Activated naive CD8-positive, alpha-beta T cell (primary cell): ENCODE results near the gene SCYGR1.
"Not testable (repeated sequence)": the region's sequence is repeated elsewhere in the genome, so short reads cannot be mapped to it uniquely, and the experiment has no call there.

Source experiments
- H3K27ac Mint-ChIP-seq: one replicate; pipeline ENCODE4 v1.8.0; 2021; ENCODE audit warnings: mixed read lengths
- H3K27me3 Mint-ChIP-seq: one replicate; pipeline ENCODE4 v1.8.0; 2021; ENCODE audit warnings: mixed read lengths
- H3K36me3 Mint-ChIP-seq: one replicate; pipeline ENCODE4 v1.8.0; 2021; ENCODE audit warnings: mixed read lengths
- H3K4me1 Mint-ChIP-seq: one replicate; pipeline ENCODE4 v1.8.0; 2021; ENCODE audit warnings: low read depth, mixed read lengths
- H3K4me3 Mint-ChIP-seq: one replicate; pipeline ENCODE4 v1.8.0; 2021; ENCODE audit warnings: mild to moderate bottlenecking, mixed read lengths
- H3K9me3 Mint-ChIP-seq: one replicate; pipeline ENCODE4 v1.8.0; 2021; ENCODE audit warnings: low read depth, mixed read lengths

The SCYGR1 gene

DNA sequence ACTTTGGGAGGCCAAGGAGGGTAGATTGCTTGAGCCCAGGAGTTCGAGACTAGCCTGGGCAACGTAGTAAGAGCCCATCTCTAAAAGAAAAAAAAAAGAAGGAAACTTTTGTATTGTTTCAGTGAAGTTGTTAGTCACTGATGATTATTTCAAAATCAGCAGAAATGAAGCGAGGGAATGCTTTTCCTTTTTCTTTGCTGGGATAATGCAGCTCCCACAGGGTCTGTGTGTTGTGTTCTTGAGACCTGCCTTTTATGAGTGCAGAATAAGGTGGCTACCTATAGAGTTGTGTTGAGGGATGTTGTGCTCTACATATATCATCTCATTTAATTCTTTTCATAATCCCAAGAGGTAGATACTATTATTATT is 20.3 kb downstream of the SCYGR1 start:
- Mint-ChIP-seq H3K27me3 (no peaks in the 10 kb centered on the region), H3K36me3 (no peaks in the 10 kb centered on the region), H3K27ac (no peak overlapping the region), H3K4me1 (peaks cover 4% of the 10 kb centered on the region), H3K9me3 (no peaks in the 10 kb centered on the region), H3K4me3 (no peak overlapping the region)

DNA sequence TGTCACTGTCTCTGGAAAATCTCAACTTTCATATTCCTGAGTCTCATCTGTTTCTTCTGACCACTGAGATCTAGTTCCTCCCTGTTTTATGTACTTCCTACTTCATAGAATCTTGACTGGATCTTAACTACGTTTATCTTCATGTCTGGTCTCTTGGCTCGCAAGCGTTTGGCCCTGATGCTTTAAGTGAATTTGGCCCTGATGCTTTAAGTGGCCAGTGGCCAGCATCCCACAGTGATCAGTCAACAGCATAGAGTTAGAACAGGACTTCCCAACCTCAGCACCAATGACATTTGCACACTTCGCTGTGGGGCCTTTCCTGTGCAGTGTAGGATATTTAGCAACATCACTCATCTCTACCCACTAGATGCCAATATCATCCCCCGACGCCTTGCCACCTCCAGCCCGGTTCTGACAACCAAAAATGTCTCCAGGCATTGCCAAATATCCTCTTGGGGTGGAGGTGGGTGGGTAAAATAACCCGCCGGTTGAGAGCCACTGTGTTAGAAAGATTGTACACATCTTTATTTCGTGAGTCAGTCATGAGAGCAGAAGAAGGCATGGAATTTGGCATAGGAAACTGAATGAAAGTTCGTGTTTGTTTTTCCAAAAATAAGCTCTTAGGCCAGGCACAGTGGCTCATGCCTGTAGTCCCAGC is 20.9 kb downstream of the SCYGR1 start:
- Mint-ChIP-seq H3K9me3 (no peaks in the 10 kb centered on the region), H3K36me3 (no peaks in the 10 kb centered on the region), H3K4me1 (peaks cover 4% of the 10 kb centered on the region), H3K27me3 (no peaks in the 10 kb centered on the region), H3K27ac (no peak overlapping the region), H3K4me3 (no peak overlapping the region)

DNA sequence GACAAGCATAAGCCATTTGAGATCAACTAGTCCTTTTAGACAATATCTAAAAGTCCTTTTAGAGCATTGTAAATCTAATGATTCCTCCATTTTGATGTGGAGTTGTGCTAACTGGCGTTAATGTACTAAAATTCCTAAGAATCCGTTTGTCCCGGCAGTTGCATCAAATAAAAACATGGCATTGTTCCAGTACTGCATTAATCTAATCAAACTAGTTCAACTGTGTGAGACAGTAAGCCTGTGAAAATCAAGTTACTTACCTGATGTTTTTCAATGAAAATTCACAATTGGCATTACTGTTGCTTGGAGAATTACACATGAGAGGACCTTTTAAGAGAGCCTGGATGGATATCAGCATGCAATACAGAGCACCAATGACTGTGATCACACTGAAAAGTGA is 21.9 kb downstream of the SCYGR1 start:
- Mint-ChIP-seq H3K27ac (no peak overlapping the region), H3K27me3 (no peaks in the 10 kb centered on the region), H3K4me1 (peaks cover 3% of the 10 kb centered on the region), H3K4me3 (no peak overlapping the region), H3K9me3 (no peaks in the 10 kb centered on the region), H3K36me3 (no peaks in the 10 kb centered on the region)

DNA sequence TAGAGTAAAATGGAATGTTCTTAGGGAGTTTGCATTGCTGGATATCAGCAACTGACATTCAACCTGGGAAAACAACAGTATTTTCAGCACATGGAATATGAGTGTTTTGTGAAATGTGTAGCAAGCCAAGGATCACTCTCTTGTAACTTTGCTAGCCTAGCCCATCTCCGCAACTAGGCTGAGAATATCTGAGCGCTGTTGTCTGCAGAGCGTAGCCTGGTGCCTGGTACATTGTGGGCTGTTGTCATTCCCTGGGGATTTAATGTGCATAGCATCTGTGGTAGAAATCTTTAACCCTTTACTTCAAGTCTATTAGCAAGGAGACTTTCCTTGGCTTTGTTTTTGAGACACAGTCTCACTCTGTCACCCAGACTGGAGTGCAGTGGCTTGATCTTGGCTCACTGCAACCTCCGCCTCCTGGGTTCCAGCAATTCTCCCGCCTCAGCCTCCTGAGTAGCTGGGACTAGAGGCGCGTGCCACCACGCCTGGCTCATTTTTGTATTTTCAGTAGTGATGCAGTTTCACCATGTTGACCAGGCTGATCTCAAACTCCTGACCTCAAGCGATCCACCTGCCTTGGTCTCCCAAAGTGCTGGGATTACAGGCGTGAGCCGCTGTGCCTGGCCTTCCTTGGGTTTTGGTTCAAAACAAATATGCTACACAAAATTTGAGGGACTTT is 23.0 kb downstream of the SCYGR1 start:
- H3K36me3 Mint-ChIP-seq, H3K4me3 Mint-ChIP-seq, H3K9me3 Mint-ChIP-seq, H3K27me3 Mint-ChIP-seq, H3K27ac Mint-ChIP-seq, H3K4me1 Mint-ChIP-seq: not testable (repeated sequence)

DNA sequence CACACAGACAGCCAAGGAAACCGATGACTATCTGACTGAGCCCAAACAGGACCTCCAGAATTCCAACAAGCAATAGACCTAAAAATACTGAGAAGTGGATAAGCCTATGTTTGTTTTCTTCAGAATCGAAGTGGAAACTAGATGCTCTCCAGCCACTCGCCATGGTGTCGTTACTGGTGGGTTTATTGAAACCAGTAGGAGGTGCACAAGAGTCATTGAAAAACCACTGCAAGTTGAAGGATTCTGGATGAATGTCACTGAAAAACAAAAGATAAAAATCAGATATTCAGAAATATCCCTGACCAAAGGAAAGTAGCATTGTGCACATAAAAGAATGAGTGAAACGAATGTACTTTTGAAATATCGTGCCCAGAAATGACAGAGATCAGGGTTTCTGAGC is 24.0 kb downstream of the SCYGR1 start:
- Mint-ChIP-seq H3K9me3 (no peaks in the 10 kb centered on the region), H3K4me3 (no peak overlapping the region), H3K27ac (no peak overlapping the region), H3K27me3 (no peaks in the 10 kb centered on the region), H3K4me1 (peaks cover 2% of the 10 kb centered on the region), H3K36me3 (no peaks in the 10 kb centered on the region)

DNA sequence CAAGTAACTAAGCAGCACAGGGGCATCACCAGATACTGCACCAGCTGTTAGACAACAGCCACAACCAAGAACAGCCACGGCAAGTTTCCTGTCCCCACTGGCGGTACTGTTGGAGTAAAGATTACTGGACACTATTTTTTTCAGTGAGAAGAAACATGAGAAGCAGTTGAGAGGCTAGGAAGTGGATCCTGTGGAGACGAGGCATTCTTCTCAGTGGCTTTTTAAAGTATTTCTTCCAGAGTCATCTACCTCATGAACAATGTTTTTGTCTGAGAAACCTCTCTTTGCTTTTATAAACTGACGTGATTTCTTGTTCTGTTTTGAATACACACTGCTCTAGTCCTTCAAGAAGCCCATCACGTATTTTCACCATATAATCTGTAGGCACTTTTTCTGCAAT is 27.4 kb downstream of the SCYGR1 start:
- Mint-ChIP-seq H3K36me3 (no peaks in the 10 kb centered on the region), H3K4me3 (no peak overlapping the region), H3K4me1 (peaks cover 2% of the 10 kb centered on the region), H3K9me3 (no peaks in the 10 kb centered on the region), H3K27me3 (no peaks in the 10 kb centered on the region), H3K27ac (no peak overlapping the region)

DNA sequence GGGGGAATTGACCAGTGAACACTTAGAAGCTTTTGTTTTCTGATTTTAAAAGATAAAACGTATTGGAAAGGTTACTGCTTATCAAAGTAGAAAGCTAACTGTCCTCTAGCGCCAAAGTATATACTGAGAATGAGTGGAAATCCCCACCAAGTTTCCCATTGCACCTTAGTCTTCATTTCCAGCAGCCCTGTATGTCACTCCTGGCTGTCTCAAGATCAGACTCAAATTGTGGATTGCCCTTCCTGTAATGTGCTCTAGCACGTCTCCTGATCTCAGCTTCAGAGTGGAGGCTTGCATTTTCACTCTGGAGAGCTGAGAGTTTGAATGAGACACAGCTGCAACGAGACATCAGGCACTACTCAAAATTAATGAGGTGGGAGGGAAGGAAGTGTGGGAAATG is 36.1 kb downstream of the SCYGR1 start:
- Mint-ChIP-seq H3K4me1 (peaks cover 9% of the 10 kb centered on the region), H3K27me3 (no peaks in the 10 kb centered on the region), H3K4me3 (no peak overlapping the region), H3K9me3 (no peaks in the 10 kb centered on the region), H3K36me3 (no peaks in the 10 kb centered on the region), H3K27ac (peak overlapping the region; percentile 71)

DNA sequence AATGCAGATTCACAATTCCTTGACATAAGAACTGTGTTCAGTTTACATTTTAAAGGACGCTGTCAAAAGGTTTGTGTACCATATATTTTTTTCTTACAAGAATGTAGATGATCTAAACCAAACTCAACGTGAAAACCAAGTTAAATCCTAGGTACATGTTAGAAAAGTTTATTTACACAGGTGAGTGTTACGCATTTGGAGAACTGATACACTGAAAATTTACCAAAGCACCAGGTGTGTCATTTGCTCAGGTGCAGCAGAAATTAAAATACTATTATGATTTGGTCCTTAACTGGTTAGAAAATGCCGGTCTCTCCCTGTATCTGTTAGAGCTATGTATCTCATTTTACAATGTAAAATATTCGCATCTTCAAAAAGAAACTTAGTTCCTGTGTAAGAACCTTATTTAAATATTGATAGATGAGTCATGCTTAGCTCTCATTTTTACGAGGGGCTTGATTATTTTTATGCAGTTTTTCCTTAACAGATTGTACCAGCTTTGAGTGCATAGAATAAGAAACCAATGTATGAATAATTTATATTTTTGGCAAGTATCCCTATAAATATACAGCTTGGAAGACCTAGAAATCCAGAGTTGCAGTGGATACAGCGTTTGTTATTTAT is 37.6 kb downstream of the SCYGR1 start:
- Mint-ChIP-seq H3K27ac (no peak overlapping the region), H3K27me3 (no peaks in the 10 kb centered on the region), H3K36me3 (no peaks in the 10 kb centered on the region), H3K4me3 (no peak overlapping the region), H3K9me3 (no peaks in the 10 kb centered on the region), H3K4me1 (peaks cover 9% of the 10 kb centered on the region)

DNA sequence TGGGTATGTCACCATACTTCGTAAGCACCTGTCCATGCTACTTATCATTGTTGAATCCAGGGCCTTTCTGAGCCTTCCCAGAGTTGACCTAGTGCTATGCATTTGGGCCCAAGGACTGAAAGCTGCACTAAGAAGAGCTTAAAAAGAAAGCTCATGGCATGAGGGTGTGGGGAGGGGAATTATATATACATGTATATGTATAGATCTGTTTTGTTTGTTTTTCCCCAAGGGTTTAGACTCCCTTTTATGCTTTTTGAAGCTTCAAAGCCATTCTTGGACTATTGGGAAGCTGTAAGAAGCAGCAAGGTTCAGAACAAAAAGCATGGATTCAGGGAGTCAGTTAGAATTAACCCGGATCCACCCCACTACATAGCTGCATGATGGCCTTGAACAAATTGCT is 39.4 kb downstream of the SCYGR1 start:
- H3K4me3 Mint-ChIP-seq = no peak overlapping the region
- H3K27ac Mint-ChIP-seq = no peak overlapping the region
- H3K36me3 Mint-ChIP-seq = no peaks in the 10 kb centered on the region
- no peaks in the 10 kb centered on the region for H3K27me3 Mint-ChIP-seq
- peaks cover 9% of the 10 kb centered on the region for H3K4me1 Mint-ChIP-seq
- no peaks in the 10 kb centered on the region for H3K9me3 Mint-ChIP-seq

DNA sequence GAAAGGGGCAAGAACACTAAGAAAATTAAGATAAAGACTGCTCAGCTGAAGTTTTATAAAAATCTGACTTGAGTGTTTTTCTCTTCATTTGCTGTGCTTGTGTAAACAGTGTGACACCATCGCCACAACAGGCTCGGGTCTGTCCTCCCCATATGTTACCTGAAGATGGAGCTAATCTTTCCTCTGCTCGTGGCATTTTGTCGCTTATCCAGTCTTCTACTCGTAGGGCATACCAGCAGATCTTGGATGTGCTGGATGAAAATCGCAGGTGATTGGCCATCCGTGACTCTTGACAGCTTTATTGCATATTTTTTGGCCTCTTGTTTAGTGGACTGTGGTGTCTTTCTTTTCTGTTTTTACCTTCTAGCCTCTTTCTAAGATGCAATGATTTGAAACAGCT is 40.6 kb downstream of the SCYGR1 start:
- H3K27ac Mint-ChIP-seq = no peak overlapping the region
- H3K4me1 Mint-ChIP-seq = peaks cover 7% of the 10 kb centered on the region
- H3K27me3 Mint-ChIP-seq = no peaks in the 10 kb centered on the region
- H3K9me3 Mint-ChIP-seq = no peaks in the 10 kb centered on the region
- no peak overlapping the region for H3K4me3 Mint-ChIP-seq
- peaks cover 5% of the 10 kb centered on the region for H3K36me3 Mint-ChIP-seq

DNA sequence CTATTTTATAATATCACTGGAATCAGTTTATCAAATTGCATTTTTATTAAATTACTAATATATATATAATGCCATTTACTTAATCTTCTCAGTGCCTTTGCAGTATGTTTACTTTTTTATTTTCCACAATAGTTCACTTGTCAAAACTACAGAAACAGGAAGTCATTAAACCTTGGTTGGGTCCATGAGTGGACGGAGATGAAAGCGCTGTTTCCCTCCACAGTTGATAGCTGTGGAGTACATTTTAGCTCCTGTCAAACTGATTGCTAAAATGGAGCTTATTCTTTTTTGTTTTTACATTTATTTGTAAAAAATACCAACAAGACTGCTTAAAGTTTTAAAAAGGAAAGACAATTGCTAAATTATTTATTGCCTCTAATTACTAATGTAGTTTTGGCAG is 43.5 kb downstream of the SCYGR1 start:
- H3K27me3 Mint-ChIP-seq = no peaks in the 10 kb centered on the region
- no peak overlapping the region for H3K4me3 Mint-ChIP-seq
- no peak overlapping the region for H3K27ac Mint-ChIP-seq
- H3K4me1 Mint-ChIP-seq = no peaks in the 10 kb centered on the region
- no peaks in the 10 kb centered on the region for H3K9me3 Mint-ChIP-seq
- peaks cover 8% of the 10 kb centered on the region for H3K36me3 Mint-ChIP-seq

DNA sequence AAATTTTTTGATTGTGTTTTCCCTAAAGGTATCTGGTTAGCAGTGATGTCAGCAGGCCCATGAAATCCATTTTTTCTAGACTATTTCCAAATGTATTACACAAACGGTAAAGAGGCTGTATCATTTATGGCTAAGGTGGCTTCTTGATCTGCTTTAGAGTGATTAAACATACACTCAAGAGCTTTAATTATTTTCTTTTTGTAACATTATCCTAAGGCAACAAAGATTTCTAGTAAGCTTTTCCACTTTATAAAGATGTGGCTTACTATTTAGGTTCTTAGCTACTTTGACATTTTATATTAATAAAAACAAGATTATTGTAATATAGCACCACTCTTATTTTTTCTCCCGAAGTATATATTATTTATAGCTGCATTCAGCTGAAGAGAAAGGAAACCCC is 46.2 kb downstream of the SCYGR1 start:
- H3K9me3 Mint-ChIP-seq = no peaks in the 10 kb centered on the region
- no peak overlapping the region for H3K27ac Mint-ChIP-seq
- H3K4me3 Mint-ChIP-seq = no peak overlapping the region
- H3K36me3 Mint-ChIP-seq = peaks cover 16% of the 10 kb centered on the region
- no peaks in the 10 kb centered on the region for H3K4me1 Mint-ChIP-seq
- no peaks in the 10 kb centered on the region for H3K27me3 Mint-ChIP-seq

DNA sequence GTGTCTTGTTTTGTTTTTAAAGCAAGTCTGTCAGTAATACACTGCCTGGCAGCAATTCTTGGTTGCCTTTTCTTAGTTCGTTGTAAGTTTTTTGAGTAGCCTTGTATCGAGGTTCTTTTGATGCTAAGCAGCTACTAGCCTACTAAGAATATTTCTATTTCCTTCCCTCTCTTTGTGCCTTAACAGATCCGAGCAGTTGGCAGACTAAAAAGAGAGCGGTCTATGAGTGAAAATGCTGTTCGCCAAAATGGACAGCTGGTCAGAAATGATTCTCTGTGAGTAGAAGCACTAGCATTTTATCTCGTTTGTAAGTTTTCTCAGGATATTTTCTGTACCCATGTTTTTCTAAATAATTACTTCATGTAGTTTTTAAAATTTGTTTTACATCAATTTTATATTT is 47.6 kb downstream of the SCYGR1 start:
- Mint-ChIP-seq H3K36me3 (peaks cover 28% of the 10 kb centered on the region), H3K27ac (no peak overlapping the region), H3K4me1 (no peaks in the 10 kb centered on the region), H3K9me3 (no peaks in the 10 kb centered on the region), H3K27me3 (no peaks in the 10 kb centered on the region), H3K4me3 (no peak overlapping the region)

DNA sequence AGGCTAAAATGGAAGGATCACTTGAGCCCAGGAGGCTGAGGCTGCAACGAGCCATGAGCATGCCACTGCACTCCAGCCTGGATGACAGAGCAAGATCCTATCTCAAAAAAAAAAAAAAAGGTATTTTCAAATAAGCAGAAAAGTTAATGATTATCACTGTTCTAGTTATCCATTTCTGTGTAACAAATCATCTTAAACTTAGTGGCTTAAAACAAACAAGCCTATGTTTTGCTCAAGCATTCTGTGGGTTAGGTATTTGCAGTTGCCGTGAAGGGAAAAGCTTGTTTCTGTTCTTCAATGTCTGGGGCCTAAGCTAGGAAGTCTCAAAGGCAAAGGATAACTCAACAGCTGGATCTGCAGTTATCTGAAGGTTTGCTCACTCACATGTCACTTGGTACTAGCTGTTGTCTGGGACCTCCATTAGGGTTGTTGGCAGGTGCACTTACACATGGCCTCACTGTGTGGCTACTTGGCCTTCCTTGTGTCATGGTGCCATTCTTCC is 48.6 kb downstream of the SCYGR1 start:
- H3K4me1 Mint-ChIP-seq = no peaks in the 10 kb centered on the region
- H3K27ac Mint-ChIP-seq = no peak overlapping the region
- no peak overlapping the region for H3K4me3 Mint-ChIP-seq
- H3K36me3 Mint-ChIP-seq = peaks cover 33% of the 10 kb centered on the region
- H3K9me3 Mint-ChIP-seq = no peaks in the 10 kb centered on the region
- H3K27me3 Mint-ChIP-seq = no peaks in the 10 kb centered on the region
